Fibroblast of the conjunctiva (primary cell): Measurements from ENCODE around the gene C12orf57.

Experiments used
- DNase-seq: peaks from one replicate; pipeline ENCODE4 v3.0.0-alpha.2; 2010; ENCODE audit warnings: low read depth

The C12orf57 gene

GRCh38 chr12:6937481-6938352, 6.1 kb upstream of the C12orf57 start:
- peak; percentile 87 for DNase-seq

GRCh38 chr12:6938353-6939190, 5.2 kb upstream of the C12orf57 start:
- DNase-seq = no peak

DNA sequence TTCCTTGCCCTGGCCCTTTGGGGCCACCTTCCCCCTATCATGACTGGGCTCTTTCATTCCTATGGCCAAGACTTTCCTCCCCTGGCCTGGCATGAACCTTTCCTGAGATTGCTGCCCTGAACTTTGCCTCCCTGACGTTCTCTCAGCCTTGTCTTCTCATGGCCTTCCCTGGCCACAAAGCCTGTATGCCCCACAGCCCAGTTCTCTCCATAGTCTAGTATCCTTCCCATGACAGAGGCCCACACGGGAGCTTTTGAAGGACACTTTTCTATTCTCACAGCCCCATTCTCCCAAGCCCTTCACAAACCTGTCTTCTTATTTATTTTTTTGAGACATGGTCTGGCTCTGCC, 4.7 kb upstream of the C12orf57 start:
- no peak for DNase-seq

DNA sequence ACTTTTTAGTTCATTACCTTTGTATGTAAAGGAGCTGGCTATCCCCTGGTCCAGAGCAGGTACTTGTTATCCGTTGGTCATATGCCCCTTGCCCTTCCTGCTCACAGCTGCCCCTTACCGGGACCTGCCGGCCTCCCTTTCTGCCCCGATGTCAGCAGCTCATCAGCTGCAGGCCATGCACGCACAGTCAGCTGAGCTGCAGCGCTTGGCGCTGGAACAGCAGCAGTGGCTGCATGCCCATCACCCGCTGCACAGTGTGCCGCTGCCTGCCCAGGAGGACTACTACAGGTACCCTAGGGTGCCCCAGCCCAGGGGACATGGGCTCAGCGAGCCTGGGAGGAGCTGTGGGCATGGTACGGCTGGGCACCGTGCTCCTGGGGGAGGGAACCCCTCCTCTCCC, 2.6 kb upstream of the C12orf57 start:
- no peak for DNase-seq

GRCh38 chr12:6941782-6942181, 2.0 kb upstream of the C12orf57 start:
- DNase-seq = no peak

GRCh38 chr12:6942331-6942665, 1.5 kb upstream of the C12orf57 start:
- DNase-seq = no peak

GRCh38 chr12:6943389-6943721, 467 bp upstream of the C12orf57 start:
- DNase-seq = peak; percentile 92

DNA sequence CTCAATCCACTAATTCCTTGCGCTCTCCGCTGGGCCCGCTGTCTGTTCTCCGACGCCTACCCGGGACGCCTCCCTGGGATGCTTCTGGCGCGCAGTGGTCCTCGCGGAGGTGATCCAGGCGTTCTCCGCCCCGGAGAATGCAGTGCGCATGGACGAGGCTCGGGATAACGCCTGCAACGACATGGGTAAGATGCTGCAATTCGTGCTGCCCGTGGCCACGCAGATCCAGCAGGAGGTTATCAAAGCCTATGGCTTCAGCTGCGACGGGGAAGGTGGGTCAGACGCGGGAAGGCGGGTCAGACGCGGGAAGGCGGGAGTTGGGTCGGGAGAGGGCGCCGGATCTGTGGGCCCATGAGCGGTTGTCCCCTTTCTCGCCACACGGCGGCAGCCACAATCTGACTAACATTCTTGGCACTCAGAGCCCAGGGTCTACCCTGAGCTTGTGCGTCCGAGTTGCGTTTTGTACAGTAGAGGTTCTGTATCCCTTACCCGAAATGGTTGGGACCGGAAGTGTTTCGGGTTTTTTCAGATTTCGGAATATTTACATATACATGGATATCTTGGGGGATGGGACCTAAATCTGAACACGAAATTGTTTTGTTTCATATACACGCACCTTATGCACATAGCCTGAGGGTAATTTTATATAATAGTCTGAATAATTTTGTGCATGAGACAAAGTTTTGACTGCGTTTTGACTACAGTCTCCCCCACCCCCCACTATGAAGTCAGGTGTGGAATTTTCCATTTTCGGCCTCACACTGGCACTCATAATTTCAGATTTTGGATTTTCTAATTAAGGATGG, 762 bp downstream of the C12orf57 start:
- DNase-seq = peak; percentile 91

- no peak for DNase-seq
Observed at GRCh38 chr12:6945613-6946012, 1.8 kb downstream of the C12orf57 start.

- DNase-seq = no peak
Observed at GRCh38 chr12:6946033-6946919, 2.5 kb downstream of the C12orf57 start.

GRCh38 chr12:6946920-6947374, 3.1 kb downstream of the C12orf57 start:
- DNase-seq = no peak

- DNase-seq = no peak
Observed at GRCh38 chr12:6947615-6948014, 3.8 kb downstream of the C12orf57 start.

DNA sequence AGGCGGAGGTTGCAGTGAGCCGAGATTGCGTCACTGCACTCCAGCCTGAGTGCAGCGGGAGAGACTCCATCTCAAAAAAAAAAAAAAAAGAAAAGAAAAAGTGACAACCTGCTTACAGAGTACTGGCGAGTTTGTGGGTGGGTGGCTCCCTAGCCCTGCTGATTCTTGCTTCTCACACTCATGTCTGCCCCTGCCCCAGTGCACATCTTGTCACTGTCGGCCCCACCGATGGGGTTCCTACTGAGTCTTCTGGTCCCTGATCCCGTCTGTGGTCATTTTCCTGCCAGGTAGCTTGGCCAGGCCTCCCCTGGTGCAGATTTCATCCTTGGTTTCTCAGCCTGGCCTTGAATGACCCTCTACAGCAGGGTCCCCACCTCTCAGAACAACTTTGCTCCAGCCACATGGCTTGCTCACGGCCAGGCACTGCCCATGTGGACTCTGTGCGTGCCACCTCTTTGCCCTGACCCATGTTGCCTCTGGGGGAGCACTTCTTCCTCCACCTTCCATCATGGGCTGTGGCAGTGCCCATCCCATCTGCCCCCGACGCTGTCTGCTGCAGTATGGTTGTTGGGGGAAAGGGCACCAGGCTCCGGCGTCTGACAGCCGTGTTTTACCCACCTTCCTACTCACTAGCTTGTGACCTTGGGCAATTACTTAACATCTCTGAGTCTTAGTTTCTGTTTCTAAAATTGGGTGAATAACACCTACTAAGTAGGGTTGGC, 5.2 kb downstream of the C12orf57 start:
- DNase-seq = no peak

- DNase-seq = no peak
Observed at GRCh38 chr12:6950401-6950801, 6.6 kb downstream of the C12orf57 start.

DNA sequence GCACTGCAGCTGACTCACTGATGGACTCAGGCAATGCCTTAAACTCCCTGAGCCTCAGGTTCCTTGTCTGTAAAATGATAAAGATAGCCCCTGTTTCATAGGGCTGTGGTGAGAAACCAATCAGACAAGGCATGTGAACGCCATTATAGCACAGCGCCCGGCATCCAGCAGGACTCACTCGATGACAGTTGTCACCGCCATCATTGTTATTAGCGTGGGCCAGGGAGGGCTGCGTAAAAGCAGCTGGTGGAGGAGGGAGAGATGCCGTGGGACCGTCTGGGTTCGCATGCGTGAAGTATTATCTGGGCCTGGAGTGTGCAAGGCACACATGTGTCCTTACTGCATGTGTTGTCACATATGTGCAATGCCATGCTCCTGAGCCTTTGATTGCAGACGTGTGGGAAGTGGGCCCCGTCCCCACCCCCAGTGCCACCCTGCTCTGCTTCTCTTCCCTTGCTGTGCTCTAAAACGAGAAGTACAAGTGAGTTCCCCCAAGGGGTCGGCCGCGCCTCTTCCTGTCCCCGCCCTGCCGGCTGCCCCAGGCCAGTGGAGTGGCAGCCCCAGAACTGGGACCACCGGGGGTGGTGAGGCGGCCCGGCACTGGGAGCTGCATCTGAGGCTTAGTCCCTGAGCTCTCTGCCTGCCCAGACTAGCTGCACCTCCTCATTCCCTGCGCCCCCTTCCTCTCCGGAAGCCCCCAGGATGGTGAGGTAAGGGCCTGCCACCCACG, 7.2 kb downstream of the C12orf57 start, which contains the start of gene PTPN6:
PTPN6 (plus strand) TSS at position 546 of the 730 bp plus-strand sequence; CDS start at position 703, 157 bp downstream.
- no peak for DNase-seq

- DNase-seq = no peak
Observed at GRCh38 chr12:6951551-6952120, 7.8 kb downstream of the C12orf57 start.

DNA sequence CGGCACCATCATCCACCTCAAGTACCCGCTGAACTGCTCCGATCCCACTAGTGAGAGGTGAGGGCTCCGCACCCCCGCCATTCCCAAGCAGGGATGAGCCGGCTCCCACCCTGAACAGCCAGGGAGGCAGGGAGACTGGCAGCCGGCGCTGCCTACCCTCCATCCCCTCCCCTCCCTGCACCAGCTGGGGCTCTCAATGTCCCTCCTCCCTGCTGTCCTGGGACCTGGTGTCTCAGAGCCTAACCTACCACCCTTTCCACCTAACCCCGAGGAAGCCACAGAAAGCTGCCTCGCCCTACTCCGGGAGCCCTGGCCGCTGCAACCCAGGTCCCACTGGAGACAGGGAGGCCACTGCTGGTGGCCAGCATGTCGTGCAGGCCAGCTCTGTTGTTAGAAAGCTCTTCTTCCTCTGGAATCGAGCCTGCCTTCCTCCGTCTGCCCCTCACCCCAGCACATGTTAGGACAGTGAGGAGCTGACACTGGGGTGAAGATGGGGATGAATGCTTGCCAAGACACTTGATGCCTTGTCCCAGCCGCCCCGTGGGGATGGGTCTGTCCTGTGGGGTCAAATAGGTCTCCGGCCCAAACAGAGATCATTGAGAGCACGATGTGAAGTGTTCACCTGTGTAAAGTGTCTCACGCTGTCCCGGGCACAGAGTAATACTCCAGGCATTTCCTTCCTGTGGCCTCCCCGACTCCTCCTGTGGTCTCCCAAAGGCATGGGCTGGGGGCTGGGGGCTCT, 8.5 kb downstream of the C12orf57 start:
- DNase-seq = no peak

GRCh38 chr12:6952863-6953441, 9.1 kb downstream of the C12orf57 start:
- DNase-seq = no peak
